SK-N-SH treated with all-trans-retinoic acid at 6 μM for 48 hours (cell line): ENCODE results near the gene AMPD3.

Source experiments
- RARB ChIP-seq: fragments of 250-450 bp; sonication (Bioruptor Pico); IDR thresholded peaks from 2 replicates; pipeline ENCODE4 v1.8.0; 2021; ENCODE audit warnings: mild to moderate bottlenecking, moderate library complexity
- SNAI2 ChIP-seq: fragments of 250-450 bp; sonication (Bioruptor Pico); IDR thresholded peaks from 2 replicates; pipeline ENCODE4 v1.5.0; 2020; ENCODE audit warnings: mild to moderate bottlenecking, moderate library complexity
- TF ChIP-seq, protein P1 (sequence below): fragments of 250-450 bp; sonication (Bioruptor Pico); IDR thresholded peaks from 2 replicates; pipeline ENCODE4 v1.8.0; 2020; ENCODE audit warnings: mild to moderate bottlenecking, moderate library complexity, borderline replicate concordance
- TF ChIP-seq, protein P2 (sequence below): fragments of 250-450 bp; sonication (Bioruptor Pico); IDR thresholded peaks from 2 replicates; pipeline ENCODE4 v1.5.1; 2020; ENCODE audit warnings: low read depth, mild to moderate bottlenecking, moderate library complexity

DNA sequence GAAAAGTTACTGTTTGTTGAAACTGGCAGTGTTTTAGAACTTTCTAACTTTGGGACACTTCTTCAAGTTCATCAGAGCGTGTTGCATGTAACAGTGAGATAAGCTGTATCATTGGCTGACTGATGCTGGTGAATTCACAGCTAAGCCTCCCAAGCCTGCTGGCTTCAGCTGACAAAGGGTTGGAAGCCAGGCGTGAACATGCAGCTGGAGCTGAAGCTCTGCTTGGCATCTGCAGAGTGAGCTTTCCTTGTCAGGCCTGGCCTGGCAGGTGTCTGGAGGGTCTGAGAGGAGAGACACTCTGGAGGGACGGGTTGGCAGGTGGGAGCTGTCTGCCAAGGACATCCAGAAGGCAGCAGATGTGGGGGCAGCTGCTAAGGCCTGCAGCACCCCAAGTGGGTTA lies 1.5 kb downstream of the AMPD3 start:
- TF ChIP-seq RARB (CRISPR knock-in tag) (no peak), SNAI2 (CRISPR knock-in tag) (no peak)
- TF ChIP-seq, protein P1, sequence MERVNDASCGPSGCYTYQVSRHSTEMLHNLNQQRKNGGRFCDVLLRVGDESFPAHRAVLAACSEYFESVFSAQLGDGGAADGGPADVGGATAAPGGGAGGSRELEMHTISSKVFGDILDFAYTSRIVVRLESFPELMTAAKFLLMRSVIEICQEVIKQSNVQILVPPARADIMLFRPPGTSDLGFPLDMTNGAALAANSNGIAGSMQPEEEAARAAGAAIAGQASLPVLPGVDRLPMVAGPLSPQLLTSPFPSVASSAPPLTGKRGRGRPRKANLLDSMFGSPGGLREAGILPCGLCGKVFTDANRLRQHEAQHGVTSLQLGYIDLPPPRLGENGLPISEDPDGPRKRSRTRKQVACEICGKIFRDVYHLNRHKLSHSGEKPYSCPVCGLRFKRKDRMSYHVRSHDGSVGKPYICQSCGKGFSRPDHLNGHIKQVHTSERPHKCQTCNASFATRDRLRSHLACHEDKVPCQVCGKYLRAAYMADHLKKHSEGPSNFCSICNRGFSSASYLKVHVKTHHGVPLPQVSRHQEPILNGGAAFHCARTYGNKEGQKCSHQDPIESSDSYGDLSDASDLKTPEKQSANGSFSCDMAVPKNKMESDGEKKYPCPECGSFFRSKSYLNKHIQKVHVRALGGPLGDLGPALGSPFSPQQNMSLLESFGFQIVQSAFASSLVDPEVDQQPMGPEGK (CRISPR knock-in tag), result no peak
- TF ChIP-seq, protein P2, sequence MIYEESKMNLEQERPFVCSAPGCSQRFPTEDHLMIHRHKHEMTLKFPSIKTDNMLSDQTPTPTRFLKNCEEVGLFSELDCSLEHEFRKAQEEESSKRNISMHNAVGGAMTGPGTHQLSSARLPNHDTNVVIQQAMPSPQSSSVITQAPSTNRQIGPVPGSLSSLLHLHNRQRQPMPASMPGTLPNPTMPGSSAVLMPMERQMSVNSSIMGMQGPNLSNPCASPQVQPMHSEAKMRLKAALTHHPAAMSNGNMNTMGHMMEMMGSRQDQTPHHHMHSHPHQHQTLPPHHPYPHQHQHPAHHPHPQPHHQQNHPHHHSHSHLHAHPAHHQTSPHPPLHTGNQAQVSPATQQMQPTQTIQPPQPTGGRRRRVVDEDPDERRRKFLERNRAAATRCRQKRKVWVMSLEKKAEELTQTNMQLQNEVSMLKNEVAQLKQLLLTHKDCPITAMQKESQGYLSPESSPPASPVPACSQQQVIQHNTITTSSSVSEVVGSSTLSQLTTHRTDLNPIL (CRISPR knock-in tag), result no peak
